Esophagus muscularis mucosa (tissue), 4 donors: ENCODE measurements around the gene MTX2. TPM values are rescaled to one million over a fixed set of nuclear protein-coding genes. Genes with fewer than 3 reads are reported as not detected.

Experiments used
- DNase-seq: peaks from one replicate; pipeline ENCODE4 v3.0.0-alpha.2; 2017; ENCODE audit errors: extremely low spot score
- H3K27ac ChIP-seq, 4 donors: fragments of 200-600 bp; sonication (generic); replicated peaks in 1 of 4; 1 replicate in 3 of 4; 2 replicates in 1 of 4; pipeline ENCODE4 v1.5.1; 2016 to 2019; ENCODE audit warnings: mild to moderate bottlenecking in 1 of 4
- H3K27me3 ChIP-seq, 4 donors: fragments of 200-600 bp; sonication (generic); one replicate each; pipeline versions ENCODE4 v1.5.1 to v1.6.0; 2016 to 2019
- H3K36me3 ChIP-seq, 4 donors: fragments of 200-600 bp; sonication (generic); one replicate each; pipeline ENCODE4 v1.5.1; 2016 to 2019
- H3K4me1 ChIP-seq, 4 donors: fragments of 200-600 bp; sonication (generic); one replicate each; pipeline ENCODE4 v1.5.1; 2016 to 2019
- H3K4me3 ChIP-seq, 4 donors: fragments of 200-600 bp; sonication (generic); 1 replicate in 2 of 4; 2 replicates in 2 of 4; pipeline ENCODE4 v1.5.1; 2016 to 2019; ENCODE audit warnings: mild to moderate bottlenecking in 4 of 4, moderate library complexity in 1 of 4
- H3K9me3 ChIP-seq, 4 donors: fragments of 200-600 bp; sonication (generic); 1 replicate in 3 of 4; 2 replicates in 1 of 4; pipeline ENCODE4 v1.5.1; 2016 to 2019
- EP300 ChIP-seq: sonication (generic); formaldehyde crosslinking; IDR thresholded peaks from one replicate; pipeline ENCODE4 v1.6.1; 2017; ENCODE audit warnings: antibody characterized with exemption
- POLR2A ChIP-seq: fragments of 450-650 bp; IDR thresholded peaks from one replicate; pipeline ENCODE4 v1.6.1; 2017; ENCODE audit warnings: antibody characterized with exemption, moderate library complexity, mild to moderate bottlenecking, low read depth
- POLR2AphosphoS5 ChIP-seq, 2 donors: sonication (generic); formaldehyde crosslinking; IDR thresholded peaks; one replicate each; pipeline ENCODE4 v1.6.1; 2017; ENCODE audit warnings: antibody characterized with exemption in 2 of 2
- WGBS: methylation state at CpG from one replicate; pipeline ENCODE4 v1.1.5; 2018; 5-methylcytosine and 5-hydroxymethylcytosine counted together
- intact Hi-C: fragments of 100-400 bp; cut with DNase I; formaldehyde crosslinking; loops from one replicate; pipeline ENCODE4 v1.15.1; 2023
- total RNA-seq, 4 donors: library from RNA; depleted of rRNA; stranded (reverse); fragments of >200 nt; gene quantifications; one replicate each; pipeline versions ENCODE4 v1.1.0 to v1.2.1, GENCODE V29; 2016
- TF ChIP-seq, protein P1 (sequence below), 3 experiments: fragments of 200-600 bp in 2 of 3; fragments of 450-650 bp in 1 of 3; sonication (generic) in 2 of 3; IDR thresholded peaks; one replicate each; pipeline ENCODE4 v1.5.1; 2017 to 2019; ENCODE audit warnings: antibody characterized with exemption in 3 of 3, mild to moderate bottlenecking in 2 of 3, moderate library complexity in 1 of 3

MTX2 gene
- total RNA-seq, 4 donors from 2014 or later, result 26.2 to 31.1 (median 27.6) TPM

DNA sequence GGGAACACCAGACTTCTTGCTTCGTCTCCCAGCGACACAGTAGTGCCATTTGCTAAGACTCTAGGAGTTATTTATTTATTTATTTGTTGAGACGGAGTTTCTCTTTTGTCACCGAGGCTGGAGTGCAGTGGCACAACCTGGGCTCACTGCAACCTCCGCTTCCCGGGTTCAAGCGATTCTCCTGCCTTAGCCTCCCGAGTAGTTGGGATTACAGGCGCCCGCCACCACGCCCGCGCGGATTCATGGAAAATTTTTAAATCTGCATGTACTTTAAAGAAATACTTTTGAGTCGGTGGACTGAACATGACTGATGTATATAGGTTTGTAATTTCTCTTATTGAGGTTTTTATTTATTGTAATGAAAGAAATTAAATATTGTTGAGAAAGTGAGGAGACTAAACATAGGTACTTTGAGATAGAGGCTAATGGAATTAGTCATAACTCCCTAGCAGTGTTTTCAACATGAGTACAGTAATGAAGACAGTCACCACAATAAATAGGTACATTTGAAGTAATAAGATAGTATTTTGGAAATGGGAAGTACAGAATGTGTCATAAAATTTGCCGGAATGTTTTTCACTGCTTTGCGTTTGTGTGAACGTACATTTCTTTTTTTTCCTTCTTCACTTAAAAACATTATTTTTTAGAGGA is 983 bp downstream of the MTX2 start:
- Histone ChIP-seq H3K36me3 (no peaks in the 10 kb centered on the region), H3K9me3 (no peaks in the 10 kb centered on the region), H3K27me3 (no peaks in the 10 kb centered on the region), H3K4me3 (peak overlapping the region; percentile 71 to 92 (median 84)), H3K27ac (peak overlapping the region; percentile 79 to 91 (median 84)), H3K4me1 (peaks cover 9 to 38% (median 23%) of the 10 kb centered on the region in 4 donors)
- intact Hi-C loops, result loop anchor here (10.0 kb wide), 1 partner anchor 285 kb away; no protein-coding TSS in a partner anchor
- TF ChIP-seq, protein P1, sequence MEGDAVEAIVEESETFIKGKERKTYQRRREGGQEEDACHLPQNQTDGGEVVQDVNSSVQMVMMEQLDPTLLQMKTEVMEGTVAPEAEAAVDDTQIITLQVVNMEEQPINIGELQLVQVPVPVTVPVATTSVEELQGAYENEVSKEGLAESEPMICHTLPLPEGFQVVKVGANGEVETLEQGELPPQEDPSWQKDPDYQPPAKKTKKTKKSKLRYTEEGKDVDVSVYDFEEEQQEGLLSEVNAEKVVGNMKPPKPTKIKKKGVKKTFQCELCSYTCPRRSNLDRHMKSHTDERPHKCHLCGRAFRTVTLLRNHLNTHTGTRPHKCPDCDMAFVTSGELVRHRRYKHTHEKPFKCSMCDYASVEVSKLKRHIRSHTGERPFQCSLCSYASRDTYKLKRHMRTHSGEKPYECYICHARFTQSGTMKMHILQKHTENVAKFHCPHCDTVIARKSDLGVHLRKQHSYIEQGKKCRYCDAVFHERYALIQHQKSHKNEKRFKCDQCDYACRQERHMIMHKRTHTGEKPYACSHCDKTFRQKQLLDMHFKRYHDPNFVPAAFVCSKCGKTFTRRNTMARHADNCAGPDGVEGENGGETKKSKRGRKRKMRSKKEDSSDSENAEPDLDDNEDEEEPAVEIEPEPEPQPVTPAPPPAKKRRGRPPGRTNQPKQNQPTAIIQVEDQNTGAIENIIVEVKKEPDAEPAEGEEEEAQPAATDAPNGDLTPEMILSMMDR (IDR thresholded peaks at IDR 0.05), result no peak
- no peak for TF ChIP-seq EP300
- no peak for TF ChIP-seq POLR2A
- no peak for TF ChIP-seq POLR2AphosphoS5 (IDR thresholded peaks at IDR 0.05)
- 56% methylated on average over 18 of the region's 18 CpGs for WGBS
- no peak for DNase-seq

GRCh38 chr2:176272870-176273459 is 3.7 kb downstream of the MTX2 start:
- H3K4me3 ChIP-seq, result no peak overlapping the region
- TF ChIP-seq POLR2A (no peak), POLR2AphosphoS5 (IDR thresholded peaks at IDR 0.05) (no peak)
- TF ChIP-seq, protein P1 (IDR thresholded peaks at IDR 0.05), result no peak
- no peak overlapping the region for H3K27ac ChIP-seq
- H3K36me3 ChIP-seq, result no peaks in the 10 kb centered on the region
- WGBS, result 95% methylated on average over 4 of the region's 4 CpGs
- H3K9me3 ChIP-seq, result no peaks in the 10 kb centered on the region
- H3K27me3 ChIP-seq, result no peaks in the 10 kb centered on the region
- no peak for DNase-seq
- intact Hi-C loops, result loop anchor here (10.0 kb wide), 1 partner anchor 282 kb away; no protein-coding TSS in a partner anchor
- H3K4me1 ChIP-seq, result peaks cover 9 to 38% (median 23%) of the 10 kb centered on the region in 4 donors

DNA sequence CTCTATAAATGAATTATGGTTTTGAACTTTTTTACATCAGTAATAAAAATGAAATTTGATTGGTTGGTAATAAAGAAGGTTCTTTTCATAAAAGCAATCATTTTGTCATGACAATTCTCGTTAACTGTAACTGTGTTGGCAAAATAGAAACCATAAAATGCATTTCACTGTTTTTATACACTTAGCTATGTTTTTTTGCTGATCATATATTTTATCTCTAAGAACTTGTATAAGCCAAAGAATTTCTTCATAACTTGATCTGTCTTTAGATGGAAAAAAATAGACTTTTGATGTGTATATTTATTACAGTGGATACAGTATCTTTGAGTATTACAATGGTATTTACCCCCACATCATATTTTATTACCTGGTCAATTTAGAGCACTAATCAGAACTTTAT is 9.7 kb downstream of the MTX2 start:
- H3K36me3 ChIP-seq, result no peaks in the 10 kb centered on the region
- no peak for DNase-seq
- H3K4me1 ChIP-seq, result peaks cover 0 to 10% (median 5%) of the 10 kb centered on the region in 4 donors
- H3K27me3 ChIP-seq, result no peaks in the 10 kb centered on the region
- TF ChIP-seq EP300 (no peak), POLR2AphosphoS5 (IDR thresholded peaks at IDR 0.05) (no peak), POLR2A (no peak)
- TF ChIP-seq, protein P1 (IDR thresholded peaks at IDR 0.05), result no peak
- WGBS, result 96% methylated on average over 1 of the region's 1 CpG
- no peak overlapping the region for H3K27ac ChIP-seq
- H3K4me3 ChIP-seq, result no peak overlapping the region
- intact Hi-C loops, result loop anchor here (10.0 kb wide), 1 partner anchor 276 kb away; no protein-coding TSS in a partner anchor
- H3K9me3 ChIP-seq, result no peaks in the 10 kb centered on the region

DNA sequence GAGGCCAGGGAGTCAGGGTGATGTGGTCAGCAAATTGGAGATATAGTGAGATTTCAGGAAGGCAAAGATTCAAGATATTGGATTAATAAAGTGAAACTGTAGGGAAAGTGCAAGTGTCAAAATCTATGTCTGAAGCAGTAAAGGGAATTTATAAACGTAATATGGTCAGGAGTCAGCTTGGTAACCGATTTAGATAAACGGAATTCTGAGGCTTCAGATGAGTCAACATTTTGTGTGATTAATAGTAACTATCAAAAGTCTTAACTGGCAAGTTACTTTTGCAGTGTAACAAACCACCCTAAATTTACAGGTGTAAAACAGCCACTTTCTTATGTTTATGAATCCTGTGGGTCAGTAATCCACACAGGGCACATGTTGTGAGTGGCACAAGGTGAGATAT is 10.9 kb downstream of the MTX2 start:
- intact Hi-C loops, result no loop called here
- TF ChIP-seq POLR2A, result no peak
- 82% methylated on average over 3 of the region's 3 CpGs for WGBS
- Histone ChIP-seq H3K4me3 (no peak overlapping the region), H3K36me3 (no peaks in the 10 kb centered on the region), H3K27ac (no peak overlapping the region), H3K4me1 (peaks cover 0 to 19% (median 2%) of the 10 kb centered on the region in 4 donors), H3K9me3 (no peaks in the 10 kb centered on the region), H3K27me3 (no peaks in the 10 kb centered on the region)
- no peak for DNase-seq

DNA sequence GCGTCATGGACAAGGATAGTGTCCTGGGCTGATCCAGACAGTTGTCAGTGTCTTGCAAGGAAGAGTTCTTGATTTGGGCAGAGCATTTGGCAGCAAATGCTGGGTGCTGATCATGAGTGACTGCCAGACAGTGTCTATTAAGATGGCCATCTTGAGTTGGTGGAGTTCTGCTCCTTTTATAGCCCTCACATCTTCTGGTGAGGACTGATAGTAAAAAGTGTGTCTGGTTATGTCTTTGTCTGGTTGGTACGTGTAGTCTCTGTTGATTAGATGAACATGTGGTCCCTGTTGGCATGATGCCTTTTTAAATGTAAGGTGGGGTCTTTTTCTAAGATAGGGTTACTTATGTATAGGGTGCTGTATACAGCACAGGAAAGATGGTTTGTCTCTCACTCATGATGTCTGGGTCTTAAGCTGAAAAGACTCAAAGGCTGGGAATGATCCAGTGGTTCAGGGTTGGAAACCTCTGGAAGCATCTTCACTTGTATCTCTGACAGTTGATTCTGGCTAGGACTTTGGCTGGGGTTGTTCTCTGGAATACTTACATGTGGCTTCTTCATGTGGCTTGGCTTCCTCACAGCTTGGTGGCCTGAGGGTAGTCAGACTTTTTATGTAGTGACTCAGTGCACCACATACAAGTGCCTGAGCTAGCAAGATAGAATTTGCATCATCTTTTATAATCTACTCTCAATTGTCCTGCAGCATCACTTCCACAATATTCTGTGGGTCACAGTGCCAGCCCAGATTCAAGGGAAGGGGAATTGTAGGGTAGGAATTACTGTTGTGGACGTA is 11.8 kb downstream of the MTX2 start:
- Histone ChIP-seq H3K27ac (no peak overlapping the region), H3K36me3 (no peaks in the 10 kb centered on the region), H3K9me3 (no peaks in the 10 kb centered on the region), H3K4me3 (no peak overlapping the region), H3K4me1 (peaks cover 0 to 19% (median 2%) of the 10 kb centered on the region in 4 donors), H3K27me3 (no peaks in the 10 kb centered on the region)
- WGBS, result 94% methylated on average over 3 of the region's 3 CpGs
- no peak for DNase-seq
- TF ChIP-seq EP300, result no peak
- TF ChIP-seq POLR2A, result no peak
- TF ChIP-seq POLR2AphosphoS5 (IDR thresholded peaks at IDR 0.05), result no peak
- TF ChIP-seq, protein P1 (IDR thresholded peaks at IDR 0.05), result no peak
- intact Hi-C loops, result no loop called here
